Measurements from ENCODE around the gene PLK3.
"Not testable (repeated sequence)": the region's sequence is repeated elsewhere in the genome, so short reads cannot be mapped to it uniquely, and the experiment has no call there.

The PLK3 gene

DNA sequence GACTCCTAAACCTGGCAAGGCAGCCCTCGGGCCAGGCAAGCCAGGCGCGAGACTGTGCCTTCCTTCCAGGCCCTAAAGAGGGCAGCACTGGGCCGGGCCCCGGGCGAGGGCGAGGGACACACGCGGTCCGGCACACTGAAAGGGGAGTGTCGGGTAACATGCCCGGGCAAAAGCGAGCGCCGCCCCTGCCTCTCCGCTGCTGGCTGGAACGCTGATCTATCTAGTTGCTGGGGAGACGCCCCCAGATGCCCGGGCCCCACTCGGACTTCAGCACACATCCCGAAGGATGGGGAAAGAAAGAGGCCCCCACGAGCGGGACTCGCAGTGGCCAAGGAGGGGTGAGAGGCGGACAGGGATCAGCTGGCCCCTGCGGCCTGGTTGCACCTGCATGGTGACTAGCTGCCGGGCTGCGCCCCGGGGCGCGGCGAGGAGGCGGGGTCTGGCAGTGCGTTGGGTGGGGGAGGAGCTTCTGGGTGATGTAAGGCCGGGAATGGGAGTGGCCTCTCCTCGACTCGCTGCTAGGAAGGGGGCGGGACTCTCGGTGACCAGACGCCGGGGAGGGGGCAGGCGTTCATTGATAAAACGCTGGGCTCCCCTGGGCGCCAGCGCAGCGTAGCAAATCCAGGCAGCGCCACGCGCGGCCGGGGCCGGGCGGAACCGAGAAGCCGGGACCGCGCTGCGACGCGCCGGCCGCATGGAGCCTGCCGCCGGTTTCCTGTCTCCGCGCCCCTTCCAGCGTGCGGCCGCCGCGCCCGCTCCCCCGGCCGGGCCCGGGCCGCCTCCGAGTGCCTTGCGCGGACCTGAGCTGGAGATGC, at the start of gene PLK3:
PLK3 (plus strand) TSS at position 608 of the 815 bp plus-strand sequence; CDS start at position 695, 87 bp downstream.
- DNase-seq, result peak; percentile 85

DNA sequence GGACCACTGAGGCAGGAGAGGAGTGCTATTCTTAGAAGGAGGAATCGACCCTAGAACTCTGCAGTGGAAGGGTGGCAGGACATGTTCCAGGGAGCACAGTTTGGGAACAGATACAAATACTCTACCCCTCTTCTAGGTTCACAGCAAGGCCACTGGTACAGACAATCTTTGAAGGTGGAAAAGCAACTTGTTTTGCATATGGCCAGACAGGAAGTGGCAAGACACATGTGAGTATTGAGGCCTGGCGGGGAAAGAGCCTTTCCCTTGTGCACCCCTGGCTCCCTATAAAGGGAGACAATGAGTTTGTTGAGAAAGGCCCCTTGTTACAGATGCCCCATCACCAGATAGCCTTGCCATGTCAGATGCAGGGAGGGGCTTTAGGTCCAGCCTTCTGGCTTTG, 42.8 kb upstream of the PLK3 start:
- DNase-seq, result no peak

GRCh38 chr1:44759077-44759476, 41.1 kb upstream of the PLK3 start:
- DNase-seq, result no peak

DNA sequence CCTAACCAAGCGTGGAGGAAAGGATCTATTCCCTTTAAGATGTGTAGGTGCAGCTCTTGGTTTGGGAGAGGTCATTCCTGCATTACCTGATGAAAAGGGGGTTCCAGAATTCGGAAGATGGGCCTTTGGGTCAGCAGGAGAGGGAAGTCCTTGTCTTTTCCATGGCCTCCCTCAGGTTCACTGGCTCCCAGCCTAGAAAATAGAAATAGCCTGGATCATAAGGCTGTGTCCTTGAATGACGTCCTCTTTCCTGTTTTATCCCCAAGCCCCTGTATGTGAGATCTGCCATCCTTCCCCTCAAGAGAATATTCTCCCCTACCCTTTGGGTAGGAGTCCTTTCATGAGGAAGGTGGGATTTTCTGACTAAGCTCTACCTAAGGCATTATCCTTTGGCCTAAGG, 39.3 kb upstream of the PLK3 start:
- DNase-seq, result no peak

DNA sequence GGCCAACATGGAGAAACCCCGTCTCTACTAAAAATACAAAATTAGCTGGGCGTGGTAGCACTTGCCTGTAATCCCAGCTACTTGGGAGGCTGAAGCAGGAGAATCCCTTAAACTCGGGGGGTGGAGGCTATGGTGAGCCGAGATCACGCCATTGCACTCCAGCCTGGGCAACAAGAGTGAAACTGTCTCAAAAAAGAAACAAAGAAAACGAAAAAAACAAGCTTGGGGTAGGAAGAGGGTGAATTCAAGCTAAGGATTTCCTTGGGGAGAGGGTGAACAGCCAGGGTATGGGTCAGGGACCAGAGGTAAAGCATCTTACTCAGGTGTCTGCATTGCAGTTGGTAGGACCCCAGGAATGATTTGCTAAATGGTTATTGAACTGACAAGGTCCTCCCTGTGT, 33.8 kb upstream of the PLK3 start:
- not testable (repeated sequence) for DNase-seq

- peak; percentile 89 for DNase-seq
Measured at GRCh38 chr1:44775078-44775929, 24.9 kb upstream of the PLK3 start, which contains the start of gene RPS8. TSS of gene RPS8 (plus strand) at chr1:44775540. CDS start at chr1:44775597, 57 bp downstream.

GRCh38 chr1:44775930-44776729, 24.0 kb upstream of the PLK3 start:
- DNase-seq, result no peak

DNA sequence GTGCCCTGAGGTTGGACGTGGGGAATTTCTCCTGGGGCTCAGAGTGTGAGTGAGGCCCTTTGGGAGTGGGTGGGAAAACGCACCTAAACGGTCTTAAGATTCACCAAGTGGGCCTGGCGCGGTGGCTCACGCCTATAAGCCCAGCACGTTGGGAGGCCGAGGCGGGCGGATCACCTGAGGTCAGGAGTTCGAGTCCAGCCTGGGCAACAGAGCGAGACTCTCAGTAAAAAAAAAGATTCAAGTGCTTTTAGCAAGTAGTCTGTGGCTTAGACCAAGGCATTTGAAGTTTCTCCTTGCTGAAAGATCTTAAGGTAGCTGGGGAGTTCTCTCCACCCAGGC, 23.5 kb upstream of the PLK3 start:
- DNase-seq, result no peak

GRCh38 chr1:44777547-44777946, 22.6 kb upstream of the PLK3 start:
- no peak for DNase-seq

DNA sequence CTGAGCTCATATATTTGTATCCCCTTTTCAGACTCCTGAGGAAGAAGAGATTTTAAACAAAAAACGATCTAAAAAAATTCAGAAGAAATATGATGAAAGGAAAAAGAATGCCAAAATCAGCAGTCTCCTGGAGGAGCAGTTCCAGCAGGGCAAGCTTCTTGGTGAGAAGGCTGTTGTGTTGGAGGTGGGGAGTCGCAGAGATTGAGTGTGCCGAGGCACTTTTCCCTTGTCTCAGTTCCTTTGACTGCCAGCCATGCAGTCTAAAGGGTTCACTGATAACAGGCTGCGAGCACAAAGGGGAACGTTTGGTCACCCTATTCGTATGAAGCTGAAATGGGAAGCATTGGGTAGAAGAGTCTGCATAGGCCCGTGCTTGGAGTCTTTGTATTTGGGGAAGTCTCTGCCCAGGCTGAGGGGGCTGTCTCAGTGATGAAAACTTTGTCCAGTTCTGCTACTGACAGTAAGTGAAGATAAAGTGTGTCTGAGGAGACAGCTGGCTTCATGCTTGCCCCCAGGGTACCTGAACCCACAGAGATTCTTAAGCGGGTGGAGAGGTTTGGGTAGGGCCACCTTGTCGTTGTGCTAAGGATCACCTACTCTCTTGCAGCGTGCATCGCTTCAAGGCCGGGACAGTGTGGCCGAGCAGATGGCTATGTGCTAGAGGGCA, 22.1 kb upstream of the PLK3 start:
- no peak for DNase-seq

- no peak for DNase-seq
Measured at GRCh38 chr1:44778705-44779576, 21.2 kb upstream of the PLK3 start.

DNA sequence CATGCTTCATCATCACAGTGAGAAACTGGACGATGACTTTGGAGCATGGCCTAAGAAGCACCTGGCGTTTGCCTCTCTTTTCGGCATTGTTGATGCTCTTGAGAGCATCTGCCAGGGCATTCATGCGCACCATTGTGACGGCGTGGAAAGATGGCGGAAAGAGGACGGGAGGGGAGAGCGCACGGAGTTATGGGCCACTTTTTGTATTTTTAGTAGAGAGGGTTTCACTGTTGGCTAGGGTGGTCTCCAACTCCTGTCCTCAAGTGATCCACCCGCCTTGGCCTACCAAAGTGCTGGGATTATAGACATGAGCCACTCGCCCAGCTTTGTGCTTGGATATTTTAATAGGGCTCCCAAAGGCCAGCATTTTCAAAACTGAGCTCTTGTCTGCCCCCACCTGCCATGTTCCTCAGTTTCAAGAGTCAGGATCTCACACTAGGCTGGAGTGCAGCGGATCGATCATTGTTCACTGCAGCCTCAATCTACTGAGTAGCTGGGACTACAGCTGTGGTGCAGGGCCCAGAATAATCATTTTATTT, 19.5 kb upstream of the PLK3 start:
- no peak for DNase-seq

- DNase-seq, result no peak
Measured at GRCh38 chr1:44783697-44784093, 16.5 kb upstream of the PLK3 start.

GRCh38 chr1:44784094-44785028, 15.8 kb upstream of the PLK3 start:
- no peak for DNase-seq

DNA sequence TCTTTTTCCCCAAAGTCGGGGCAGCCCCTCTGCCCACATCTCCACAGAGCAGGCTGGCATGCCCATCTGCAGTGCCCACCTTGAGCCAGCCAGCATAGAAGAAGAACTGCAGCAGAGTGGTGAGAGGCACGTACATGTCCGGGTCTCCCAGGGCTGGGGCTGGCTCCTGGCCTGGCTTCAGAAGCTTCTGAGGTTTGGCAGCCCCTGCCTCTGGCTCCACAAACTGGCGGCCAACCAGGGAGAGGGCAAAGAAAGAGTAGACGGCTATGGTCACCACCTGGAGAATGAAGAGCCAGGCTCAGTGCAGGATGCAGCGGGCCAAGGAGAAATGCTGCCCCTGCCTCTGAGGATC, 15.2 kb upstream of the PLK3 start:
- DNase-seq, result no peak

GRCh38 chr1:44785501-44786137, 14.6 kb upstream of the PLK3 start:
- no peak for DNase-seq

GRCh38 chr1:44786138-44786840, 13.9 kb upstream of the PLK3 start:
- DNase-seq, result peak; percentile 62

- no peak for DNase-seq
Measured at GRCh38 chr1:44786841-44787426, 13.2 kb upstream of the PLK3 start.

GRCh38 chr1:44787506-44787905, 12.7 kb upstream of the PLK3 start:
- DNase-seq, result no peak
